OCI-LY7 (cell line): ENCODE measurements around the gene SSBP2. TPM values are rescaled to one million over a fixed set of nuclear protein-coding genes. Genes with fewer than 3 reads are reported as not detected.

Experiments
- BruUV-seq: library from RNA; stranded (reverse); fragments of 400-500 nt; replicated peaks from 2 replicates; lab custom pipeline; 2021; lab: Mats Ljungman, UMichigan
- CTCF ChIA-PET: fragments of 300-600 bp; sonication (Branson Sonifier 250); formaldehyde crosslinking; loops from one replicate; lab custom pipeline; 2022; ENCODE audit warnings: antibody characterized with exemption; ENCODE audit not compliant: unreplicated experiment; lab: Charles Lee
- POLR2A ChIA-PET: fragments of 300-600 bp; sonication (Branson Sonifier 250); formaldehyde crosslinking; loops from one replicate; lab custom pipeline; 2022; ENCODE audit warnings: antibody characterized with exemption; lab: Charles Lee
- DNase-seq: peaks from one replicate; pipeline ENCODE4 v3.0.0-alpha.2; 2015; ENCODE audit warnings: low spot score
- H2AFZ ChIP-seq: fragments of 200-600 bp; sonication (generic), shearing (Covaris generic); 2 replicates; pipeline ENCODE4 v1.6.1; 2014; ENCODE audit warnings: mild to moderate bottlenecking, antibody characterized with exemption, low read length, moderate library complexity
- H3K27ac ChIP-seq: fragments of 200-600 bp; sonication (generic); 2 replicates; pipeline ENCODE4 v1.5.1; 2014; ENCODE audit warnings: mixed run types, low read depth, mild to moderate bottlenecking, moderate library complexity, low read length, inconsistent platforms; ENCODE audit not compliant: poor library complexity, severe bottlenecking
- H3K36me3 ChIP-seq: fragments of 200-600 bp; sonication (generic); 2 replicates; pipeline ENCODE4 v1.6.1; 2014; ENCODE audit warnings: mild to moderate bottlenecking, antibody characterized with exemption, low read length, moderate library complexity, mixed read lengths; ENCODE audit not compliant: insufficient read depth
- H3K4me1 ChIP-seq: fragments of 200-600 bp; sonication (generic); 2 replicates; pipeline ENCODE4 v1.5.1; 2014; ENCODE audit warnings: mild to moderate bottlenecking, low read length; ENCODE audit not compliant: insufficient read depth, poor library complexity, severe bottlenecking
- H3K4me2 ChIP-seq: fragments of 200-600 bp; sonication (generic); 2 replicates; pipeline ENCODE4 v1.6.1; 2014; ENCODE audit warnings: mild to moderate bottlenecking, low read length
- H3K4me3 ChIP-seq: fragments of 200-600 bp; sonication (generic); 2 replicates; pipeline ENCODE4 v1.5.1; 2014; ENCODE audit warnings: mild to moderate bottlenecking, low read depth, low read length; ENCODE audit not compliant: poor library complexity, severe bottlenecking
- H3K79me2 ChIP-seq: fragments of 200-600 bp; sonication (generic); 2 replicates; pipeline ENCODE4 v1.6.1; 2016; ENCODE audit warnings: low read depth, mild to moderate bottlenecking, low read length, moderate library complexity, mixed read lengths; ENCODE audit not compliant: insufficient read depth
- H3K9me2 ChIP-seq: fragments of 200-600 bp; sonication (generic); 2 replicates; pipeline ENCODE4 v1.6.1; 2016; ENCODE audit warnings: mild to moderate bottlenecking, low read length, mixed read lengths; ENCODE audit not compliant: insufficient read depth
- H3K9me3 ChIP-seq: fragments of 200-600 bp; sonication (generic); 2 replicates; pipeline ENCODE4 v1.6.1; 2014; ENCODE audit warnings: mild to moderate bottlenecking, mixed run types, low read length, mixed read lengths
- H4K20me1 ChIP-seq: fragments of 200-600 bp; sonication (generic); 2 replicates; pipeline ENCODE4 v1.6.1; 2014; ENCODE audit warnings: mild to moderate bottlenecking, antibody characterized with exemption, low read length, moderate library complexity, mixed read lengths; ENCODE audit not compliant: insufficient read depth
- CTCF ChIP-seq: fragments of 200-600 bp; sonication (generic); conservative IDR thresholded peaks from 2 replicates; pipeline ENCODE4 v1.5.1; 2014; ENCODE audit warnings: mild to moderate bottlenecking, antibody characterized with exemption, low read length, moderate library complexity, mixed read lengths
- EZH2phosphoT487 ChIP-seq: fragments of 200-600 bp; sonication (generic); IDR thresholded peaks from 2 replicates; pipeline ENCODE4 v1.6.1; 2018; ENCODE audit warnings: low read depth, borderline replicate concordance, mild to moderate bottlenecking, mixed run types, antibody characterized with exemption, low read length, moderate library complexity, mixed read lengths
- intact Hi-C: fragments of 100-400 bp; cut with micrococcal nuclease; formaldehyde crosslinking; loops from one replicate; pipeline ENCODE4 v1.10.0; 2022; ENCODE audit not compliant: unreplicated experiment
- total RNA-seq, 2 experiments: library from RNA; depleted of rRNA in 1 of 2; stranded (reverse); fragments of >200 nt in 1 of 2; shearing (Covaris generic) in 1 of 2; gene quantifications; 2 replicates each; pipeline ENCODE4 v1.2.3, GENCODE V29; 2014 to 2022

Gene SSBP2
- total RNA-seq, 2 experiments from 2014 or later, result 140 to 172 TPM

DNA sequence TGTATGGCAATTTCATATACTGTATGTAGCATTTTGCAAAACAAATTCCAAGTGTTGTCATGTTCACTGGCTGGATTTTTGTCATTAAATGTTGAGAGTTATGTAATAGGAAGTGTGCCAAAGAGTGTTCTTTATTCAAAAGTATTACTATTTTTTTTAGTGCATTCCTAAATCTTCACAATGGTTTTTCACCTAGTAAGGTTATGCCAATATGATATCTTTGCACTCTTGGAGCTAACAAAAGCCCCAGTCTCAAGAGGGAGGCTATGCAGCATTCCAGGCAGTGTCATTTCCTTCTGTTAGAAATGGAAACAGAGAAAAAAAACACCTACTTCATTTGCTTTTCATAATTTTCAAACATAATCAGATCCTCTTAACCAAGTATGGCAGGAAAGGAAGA, 5.1 kb upstream of the SSBP2 start:
- H3K9me2 ChIP-seq, result no peaks in the 10 kb centered on the region
- H3K4me3 ChIP-seq, result no peak overlapping the region
- peaks cover 43% of the 10 kb centered on the region for H3K4me1 ChIP-seq
- H3K9me3 ChIP-seq, result no peaks in the 10 kb centered on the region
- TF ChIP-seq CTCF (no peak), EZH2phosphoT487 (no peak)
- BruUV-seq, result no TSS peak
- H3K79me2 ChIP-seq, result no peaks in the 10 kb centered on the region
- no peak overlapping the region for H3K4me2 ChIP-seq
- DNase-seq, result no peak
- H2AFZ ChIP-seq, result no peak overlapping the region
- POLR2A ChIA-PET, result interaction anchor here (0.7 to 2.6 kb wide), 6 partner anchors 23 to 453 kb away, joined by 3 to 11 read pairs (median 4); no protein-coding TSS in a partner anchor
- intact Hi-C loops, result loop anchor here (10.0 kb wide), 1 partner anchor 469 kb away; no protein-coding TSS in a partner anchor
- no peaks in the 10 kb centered on the region for H3K36me3 ChIP-seq
- no peak overlapping the region for H3K27ac ChIP-seq
- CTCF ChIA-PET, result no interaction called here
- no peaks in the 10 kb centered on the region for H4K20me1 ChIP-seq

DNA sequence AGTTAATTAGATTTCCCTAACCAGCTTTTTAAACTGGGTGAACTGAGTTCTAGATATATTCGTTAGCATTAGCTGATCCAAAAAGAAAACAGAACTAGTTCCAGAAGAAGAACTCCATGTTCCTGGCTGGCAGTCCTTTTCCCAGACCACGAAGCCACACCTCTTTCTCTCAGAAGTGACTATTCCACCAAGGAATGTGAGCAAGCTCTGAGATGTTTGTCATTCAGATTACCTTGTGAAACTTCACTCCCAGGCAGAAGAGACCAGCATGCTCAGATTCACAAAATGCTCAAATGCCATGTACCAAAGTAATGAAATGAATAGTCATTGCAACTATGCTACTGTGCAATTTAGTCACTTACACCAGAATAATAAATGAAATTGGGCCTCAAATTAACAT, 4.4 kb upstream of the SSBP2 start:
- H3K4me2 ChIP-seq, result no peak overlapping the region
- no TSS peak for BruUV-seq

More for the DNA sequence above, 4.4 kb upstream of the SSBP2 start:
- TF ChIP-seq EZH2phosphoT487 (no peak), CTCF (no peak)
- intact Hi-C loops, result loop anchor here (10.0 kb wide), 1 partner anchor 469 kb away; no protein-coding TSS in a partner anchor
- Histone ChIP-seq H3K27ac (no peak overlapping the region), H3K79me2 (no peaks in the 10 kb centered on the region), H3K36me3 (no peaks in the 10 kb centered on the region), H4K20me1 (no peaks in the 10 kb centered on the region), H3K4me1 (peaks cover 37% of the 10 kb centered on the region), H3K4me3 (no peak overlapping the region), H3K9me3 (no peaks in the 10 kb centered on the region), H2AFZ (no peak overlapping the region), H3K9me2 (no peaks in the 10 kb centered on the region)
- CTCF ChIA-PET, result no interaction called here
- POLR2A ChIA-PET, result interaction anchor here (1.1 to 2.6 kb wide), 5 partner anchors 11 to 452 kb away, joined by 4 to 11 read pairs (median 5); no protein-coding TSS in a partner anchor
- DNase-seq, result no peak
